Mononuclear cell (primary cell): ENCODE data around the gene APMAP. TPM values are rescaled to one million over a fixed set of nuclear protein-coding genes. Genes with fewer than 3 reads are reported as not detected.

ENCODE experiments used
- H3K27me3 ChIP-seq: 2 replicates; pipeline ENCODE4 v1.6.0; 2011; ENCODE audit warnings: low read length, control low read depth; ENCODE audit not compliant: insufficient read depth
- H3K4me1 ChIP-seq: 2 replicates; pipeline ENCODE4 v1.5.1; 2011; ENCODE audit warnings: mild to moderate bottlenecking, low read length, control low read depth; ENCODE audit not compliant: insufficient read depth
- H3K4me3 ChIP-seq: 2 replicates; pipeline ENCODE4 v1.5.1; 2011; ENCODE audit warnings: mild to moderate bottlenecking, low read length, moderate library complexity
- H3K9me3 ChIP-seq: 2 replicates; pipeline ENCODE4 v1.5.1; 2011; ENCODE audit warnings: low read depth, mild to moderate bottlenecking, control low read depth, low read length
- total RNA-seq: library from RNA; depleted of rRNA; stranded (reverse); fragments of >200 nt; gene quantifications from one replicate; pipeline ENCODE4 v1.2.3, GENCODE V29; 2012

Gene APMAP
- total RNA-seq, 1 donor = 34.2 TPM

DNA sequence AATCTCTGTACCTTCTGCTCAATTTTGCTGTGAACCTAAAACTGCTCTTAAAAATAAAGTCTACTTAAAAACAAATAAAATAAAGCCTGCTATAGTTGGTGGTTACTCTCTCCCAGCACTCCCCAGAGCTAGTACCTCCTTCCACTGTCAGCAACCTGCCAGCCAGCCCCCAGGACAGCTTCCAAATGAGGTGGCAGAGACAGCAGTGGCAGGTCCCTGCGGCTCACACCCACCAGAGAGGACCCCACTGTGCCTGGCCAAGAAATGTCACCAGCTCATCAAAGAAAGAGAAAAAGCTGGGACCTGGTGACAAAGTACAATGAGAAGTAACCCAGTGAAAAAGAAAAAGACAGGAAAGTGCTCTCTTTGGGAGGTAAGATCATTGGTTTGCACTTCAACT, 15.2 kb downstream of the APMAP start:
- Histone ChIP-seq H3K9me3 (peaks cover 7% of the 10 kb centered on the region), H3K4me3 (no peak overlapping the region), H3K27me3 (no peaks in the 10 kb centered on the region), H3K4me1 (peaks cover 36% of the 10 kb centered on the region)

DNA sequence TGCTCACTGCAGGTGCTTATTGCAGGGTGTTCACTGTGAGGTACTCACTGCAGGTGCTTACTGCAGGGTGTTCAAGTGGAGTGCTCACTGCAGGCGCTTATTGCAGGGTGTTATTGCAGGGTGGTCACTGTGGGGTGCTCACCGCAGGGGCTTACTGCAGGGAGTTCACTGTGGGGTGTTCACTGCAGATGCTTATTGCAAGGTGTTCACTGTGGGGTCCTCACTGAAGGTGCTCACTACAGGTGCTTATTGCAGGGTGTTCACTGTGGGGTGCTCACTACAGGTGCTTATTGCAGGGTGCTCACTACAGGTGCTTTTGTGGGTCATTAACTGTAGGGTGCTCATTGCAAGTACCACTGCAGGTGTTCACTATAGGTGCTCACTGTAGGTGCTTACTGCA, 20.2 kb downstream of the APMAP start:
- Histone ChIP-seq H3K9me3 (peaks cover 7% of the 10 kb centered on the region), H3K27me3 (no peaks in the 10 kb centered on the region), H3K4me3 (no peak overlapping the region), H3K4me1 (peaks cover 17% of the 10 kb centered on the region)

DNA sequence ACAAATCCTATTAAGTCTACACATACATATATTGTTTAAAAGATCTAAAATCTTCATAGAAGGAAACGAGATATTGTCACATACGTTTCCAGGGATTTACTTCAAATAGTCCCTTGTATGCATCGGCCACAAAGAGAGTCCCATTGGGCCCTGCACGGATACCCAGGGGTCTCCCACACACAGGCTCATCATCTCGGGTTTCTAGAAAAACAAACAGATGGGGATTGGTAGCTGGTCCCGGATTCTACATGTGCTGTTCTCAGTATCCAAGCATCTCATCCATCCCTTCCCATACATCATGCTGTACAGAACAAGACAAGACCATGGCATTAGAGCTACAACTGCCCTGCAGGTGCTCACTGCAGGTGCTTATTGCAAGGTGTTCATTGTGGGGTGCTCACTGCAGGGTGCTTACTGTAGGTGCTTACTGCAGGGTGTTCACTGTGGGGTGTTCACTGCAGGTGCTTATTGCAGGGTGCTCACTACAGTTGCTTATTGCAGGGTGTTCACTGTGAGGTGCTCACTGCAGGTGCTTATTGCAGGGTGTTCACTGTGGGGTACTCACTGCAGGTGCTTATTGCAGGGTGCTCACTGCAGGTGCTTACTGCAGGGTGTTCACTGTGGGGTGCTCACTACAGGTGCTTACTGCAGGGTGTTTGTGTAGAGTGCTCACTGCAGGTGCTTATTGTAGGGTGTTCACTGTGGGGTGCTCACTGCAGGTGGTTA, 21.0 kb downstream of the APMAP start:
- Histone ChIP-seq H3K9me3 (peaks cover 3% of the 10 kb centered on the region), H3K4me3 (no peak overlapping the region)

DNA sequence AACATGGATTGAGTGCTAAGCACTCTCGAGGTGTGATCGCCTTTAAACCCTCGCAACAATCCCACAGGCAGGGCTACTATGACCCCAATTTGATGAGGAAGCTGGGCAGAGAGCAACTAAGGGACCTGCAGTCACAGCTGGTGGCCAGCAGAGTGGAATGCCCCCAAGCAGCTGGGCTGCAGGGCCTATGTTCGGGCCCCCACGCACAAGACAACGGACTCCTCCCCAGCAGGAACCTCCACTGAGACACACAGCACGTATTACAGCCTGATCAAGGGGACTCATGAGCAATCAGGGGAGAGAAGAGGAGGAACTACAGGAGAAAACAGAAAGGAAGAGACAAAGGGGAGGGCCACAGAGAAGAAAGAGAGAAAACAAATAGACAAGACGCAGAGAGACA, 21.8 kb downstream of the APMAP start:
- no peak overlapping the region for H3K4me3 ChIP-seq
- H3K4me1 ChIP-seq = peaks cover 17% of the 10 kb centered on the region
- no peaks in the 10 kb centered on the region for H3K9me3 ChIP-seq
- H3K27me3 ChIP-seq = no peaks in the 10 kb centered on the region

More for the DNA sequence above, 21.0 kb downstream of the APMAP start:
- Histone ChIP-seq H3K4me1 (peaks cover 17% of the 10 kb centered on the region), H3K27me3 (no peaks in the 10 kb centered on the region)

DNA sequence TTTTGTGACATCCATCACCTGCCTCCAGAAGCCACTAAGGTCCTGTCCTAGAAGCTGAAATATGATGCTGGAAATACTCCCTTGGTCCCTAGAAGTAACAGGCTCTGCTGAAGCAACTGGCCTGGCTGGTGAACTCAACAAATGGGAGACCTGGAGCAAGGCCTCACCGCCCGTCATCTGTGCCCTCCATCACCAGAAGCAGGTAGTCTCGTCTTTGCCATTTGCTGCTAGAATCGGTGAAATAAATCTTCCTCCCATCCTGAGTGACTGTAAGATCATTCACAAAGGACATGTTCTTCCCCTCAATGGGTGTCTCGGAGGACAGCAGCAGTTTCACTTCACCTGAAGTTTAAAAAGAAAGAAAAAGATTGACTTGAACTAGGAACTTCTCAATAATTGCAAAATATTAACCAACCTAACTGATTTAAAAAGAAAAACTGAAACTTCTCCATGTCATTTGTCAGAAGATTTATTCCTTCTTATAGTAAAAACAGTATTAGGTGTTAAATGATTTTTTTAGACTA, 22.5 kb downstream of the APMAP start:
- Histone ChIP-seq H3K4me1 (peaks cover 17% of the 10 kb centered on the region), H3K27me3 (no peaks in the 10 kb centered on the region), H3K4me3 (no peak overlapping the region), H3K9me3 (no peaks in the 10 kb centered on the region)

DNA sequence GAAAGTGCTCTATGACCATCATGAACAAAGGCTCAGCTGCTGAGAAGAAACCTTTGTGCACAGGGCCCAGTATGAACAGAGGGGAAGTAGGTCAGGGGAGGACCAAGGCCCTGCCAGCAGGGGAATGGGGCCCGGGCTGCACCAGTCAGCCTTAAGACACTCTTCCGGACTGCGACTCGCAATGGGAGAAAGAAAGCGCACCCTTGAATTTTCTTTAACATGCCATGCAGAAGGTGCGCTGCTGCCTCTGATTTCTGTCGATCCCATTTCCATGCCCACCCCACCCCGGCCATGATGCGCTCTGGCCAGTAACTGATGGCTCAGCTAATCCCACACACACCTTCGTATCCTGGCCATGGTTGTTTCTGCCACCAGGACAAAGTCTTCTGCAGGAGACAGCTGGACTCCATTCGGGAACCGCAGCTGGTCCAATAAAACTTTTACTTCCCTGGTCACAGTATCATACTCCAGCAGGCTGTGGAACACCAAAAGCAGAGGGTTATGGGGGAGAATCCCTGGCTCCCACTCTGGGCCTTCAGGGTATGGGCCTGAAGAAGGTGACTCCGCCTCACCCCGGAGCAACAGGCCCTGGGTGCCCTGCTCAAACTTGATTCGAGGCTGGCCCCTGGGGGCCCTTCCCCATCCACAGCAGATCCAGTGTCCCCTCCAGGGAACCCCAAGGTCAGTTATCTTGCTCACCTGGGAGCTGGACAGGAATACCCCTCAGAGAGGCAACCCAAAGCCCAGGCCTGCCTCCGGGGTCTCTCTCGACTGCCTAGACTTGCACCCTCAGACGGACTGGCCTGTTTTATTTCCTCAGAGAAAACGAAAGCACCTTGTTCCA, 23.1 kb downstream of the APMAP start:
- no peak overlapping the region for H3K4me3 ChIP-seq
- H3K4me1 ChIP-seq = peaks cover 17% of the 10 kb centered on the region
- H3K9me3 ChIP-seq = no peaks in the 10 kb centered on the region
- no peaks in the 10 kb centered on the region for H3K27me3 ChIP-seq

DNA sequence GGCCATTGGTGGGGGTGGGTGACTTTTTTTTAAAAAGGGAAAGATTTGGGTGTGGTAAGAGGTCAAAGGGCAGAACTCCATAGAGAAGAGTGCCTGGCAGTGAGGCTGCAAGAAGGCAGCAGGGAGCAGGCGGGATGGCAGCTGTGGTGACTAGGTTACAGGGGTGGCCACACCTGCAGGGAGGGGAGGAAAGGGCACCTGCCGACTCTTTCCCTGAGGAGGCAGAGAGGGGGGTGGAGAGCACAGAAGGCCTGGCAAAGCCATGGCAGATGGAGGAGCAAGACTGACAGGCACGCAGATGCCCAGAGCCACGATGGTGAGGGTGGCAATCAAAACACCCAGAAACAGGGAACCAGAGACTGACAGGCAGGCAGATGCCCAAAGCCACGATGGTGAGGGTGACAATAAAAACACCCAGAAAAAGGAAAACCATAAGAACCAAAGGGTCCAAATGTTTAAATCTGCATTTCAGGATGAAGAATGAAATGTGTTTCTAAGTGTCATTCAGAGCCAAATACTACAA, 24.2 kb downstream of the APMAP start:
- Histone ChIP-seq H3K9me3 (no peaks in the 10 kb centered on the region), H3K4me3 (no peak overlapping the region), H3K4me1 (peaks cover 24% of the 10 kb centered on the region), H3K27me3 (no peaks in the 10 kb centered on the region)

DNA sequence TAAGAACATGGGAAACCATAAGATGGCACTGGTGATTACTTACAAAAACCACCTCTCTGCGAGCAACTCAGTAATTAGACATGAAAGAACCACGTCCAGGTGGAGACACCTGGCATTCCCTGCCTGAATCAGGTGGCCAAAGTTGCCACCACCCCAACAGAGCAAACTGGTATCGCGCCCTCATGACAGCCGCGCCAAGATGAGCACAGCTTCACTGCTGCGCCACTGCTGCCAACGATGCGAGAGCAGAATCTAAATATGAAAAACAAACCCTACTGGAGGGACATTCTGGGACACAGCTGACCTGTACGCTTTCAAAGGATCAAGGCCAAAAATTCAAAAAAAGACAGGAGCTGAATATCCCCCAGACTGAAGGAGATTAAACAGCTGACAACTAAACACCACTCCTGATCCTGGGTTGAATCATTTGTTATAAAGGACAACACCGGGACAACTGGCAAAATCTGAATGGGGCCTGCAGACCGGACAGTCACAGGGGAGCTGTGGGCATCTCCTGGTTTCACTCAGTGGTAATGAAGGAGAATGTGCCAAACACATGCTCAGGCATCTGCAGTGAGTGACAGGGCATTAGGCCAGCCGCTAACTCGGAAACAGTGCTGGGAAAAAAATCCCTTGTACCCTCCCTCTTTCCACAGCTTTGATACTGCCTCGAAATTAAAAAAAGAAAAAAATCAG, 26.1 kb downstream of the APMAP start:
- H3K4me1 ChIP-seq = peaks cover 31% of the 10 kb centered on the region

DNA sequence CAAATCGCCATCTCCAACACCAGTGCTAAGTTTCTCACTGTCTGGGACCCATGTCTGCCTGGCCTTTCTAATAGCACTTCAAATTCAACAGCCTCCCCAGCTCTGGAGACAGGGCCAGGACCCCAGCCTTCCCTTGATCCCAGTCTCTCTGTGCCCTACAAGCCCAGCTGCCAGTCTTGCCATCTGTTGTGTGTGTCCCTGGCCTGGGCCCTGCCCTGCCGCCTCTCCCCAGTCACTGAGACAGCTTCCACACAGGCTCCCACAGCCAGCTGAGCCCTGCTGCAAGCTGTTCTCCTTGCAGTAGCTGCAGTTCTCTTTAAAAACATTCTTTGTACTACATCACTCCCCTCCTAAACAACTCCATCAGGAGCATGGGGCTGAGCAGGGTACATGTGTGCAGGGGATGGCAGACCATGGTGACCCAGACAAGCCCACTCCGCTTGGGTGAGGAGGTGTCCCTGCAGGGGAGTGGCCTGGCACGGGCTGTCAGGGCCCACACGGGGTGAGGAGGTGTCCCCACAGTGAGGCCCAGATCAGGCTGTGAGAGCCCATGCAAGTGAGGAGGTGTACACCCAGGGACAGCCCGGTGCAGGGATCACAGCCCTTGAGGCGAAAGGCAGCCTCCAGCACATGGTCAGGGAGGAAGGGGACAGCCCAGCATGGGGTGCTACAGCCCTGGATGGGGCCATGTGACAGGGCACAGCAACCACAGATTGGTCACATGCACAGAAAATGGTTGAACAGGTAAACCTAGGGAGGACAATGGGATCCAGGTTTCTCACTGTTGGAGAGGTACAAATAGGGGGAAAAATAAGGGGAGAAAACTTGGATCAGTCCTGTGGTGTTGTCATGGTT, 27.3 kb downstream of the APMAP start:
- Histone ChIP-seq H3K9me3 (no peaks in the 10 kb centered on the region), H3K27me3 (no peaks in the 10 kb centered on the region), H3K4me1 (peaks cover 29% of the 10 kb centered on the region), H3K4me3 (no peak overlapping the region)

More for the DNA sequence above, 26.1 kb downstream of the APMAP start:
- H3K4me3 ChIP-seq = no peak overlapping the region
- no peaks in the 10 kb centered on the region for H3K9me3 ChIP-seq
- no peaks in the 10 kb centered on the region for H3K27me3 ChIP-seq

DNA sequence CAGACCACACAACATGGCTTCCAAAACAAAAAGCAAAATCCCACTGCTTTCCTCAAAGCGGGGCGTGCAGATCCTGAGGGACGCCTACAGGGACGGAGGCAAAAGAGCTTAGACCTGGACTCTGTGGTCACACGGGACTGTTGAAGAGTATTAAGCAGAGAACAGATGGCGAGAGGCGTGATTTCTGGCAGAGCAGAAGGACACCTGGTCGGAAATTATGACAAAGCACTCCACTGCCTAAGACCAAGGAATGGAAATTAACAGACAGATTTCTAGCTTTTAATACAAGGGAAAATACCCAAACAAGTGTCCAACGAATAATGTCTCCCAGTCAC, 28.1 kb downstream of the APMAP start:
- peaks cover 37% of the 10 kb centered on the region for H3K4me1 ChIP-seq
- no peak overlapping the region for H3K4me3 ChIP-seq
- H3K9me3 ChIP-seq = no peaks in the 10 kb centered on the region
- H3K27me3 ChIP-seq = no peaks in the 10 kb centered on the region

DNA sequence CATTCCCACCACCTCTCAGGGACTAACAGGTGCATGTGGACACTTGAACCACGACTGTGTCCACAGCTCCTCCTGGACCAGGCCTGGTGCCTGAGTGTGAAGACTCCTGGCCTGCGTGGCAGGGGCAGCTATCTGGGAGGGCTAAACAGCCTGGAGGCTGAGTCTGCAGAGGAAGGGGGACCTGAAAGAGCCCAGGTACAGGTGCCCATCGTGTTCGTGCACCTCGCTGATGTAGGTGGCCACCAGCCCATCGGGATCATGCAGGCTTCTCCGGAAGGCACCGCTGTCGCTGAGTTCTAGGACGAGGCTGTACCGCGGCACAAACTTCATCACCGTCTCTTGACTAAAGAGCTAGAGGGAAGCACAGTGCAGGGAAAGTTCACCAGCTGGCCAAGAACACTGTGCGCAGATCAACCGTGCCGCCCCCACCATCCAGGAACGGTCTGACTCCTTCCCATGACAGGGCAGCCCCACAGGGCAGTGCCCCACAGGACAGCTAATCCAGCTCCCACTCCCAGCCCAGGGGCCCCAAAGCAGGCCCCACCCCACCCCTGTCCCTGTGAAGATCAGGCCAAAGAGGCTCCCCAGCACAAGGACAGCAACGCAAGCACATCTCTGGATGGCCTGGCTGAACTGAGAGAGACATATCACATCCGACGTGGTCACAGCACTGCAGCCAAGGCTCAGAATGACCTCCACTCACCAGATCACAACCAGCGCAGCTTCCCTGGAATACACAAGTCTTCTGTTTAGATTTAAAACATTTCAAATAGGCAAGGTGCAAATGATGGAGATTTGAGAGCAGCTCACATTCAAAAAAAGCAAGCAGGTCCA, 28.7 kb downstream of the APMAP start:
- peaks cover 42% of the 10 kb centered on the region for H3K4me1 ChIP-seq
- H3K9me3 ChIP-seq = no peaks in the 10 kb centered on the region
- no peak overlapping the region for H3K4me3 ChIP-seq
- H3K27me3 ChIP-seq = no peaks in the 10 kb centered on the region

DNA sequence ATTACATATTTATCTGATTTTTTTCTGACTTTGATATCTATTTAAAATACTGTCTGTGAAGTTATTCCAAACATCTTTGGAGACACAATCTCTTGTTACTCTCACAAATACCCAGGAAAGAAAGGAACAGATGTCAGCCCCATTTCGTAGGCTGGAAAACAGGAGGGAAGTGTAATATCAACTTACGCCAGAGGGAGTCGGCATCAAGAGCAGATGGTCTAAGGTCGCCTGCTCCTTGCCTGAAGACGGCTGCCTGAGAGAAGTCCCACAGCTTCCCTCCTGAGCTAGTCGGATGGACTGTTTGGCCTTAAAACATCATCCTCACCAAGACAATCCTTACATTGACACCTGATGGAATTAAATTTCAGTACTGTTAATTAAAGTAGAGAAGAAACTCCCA, 30.0 kb downstream of the APMAP start:
- no peaks in the 10 kb centered on the region for H3K9me3 ChIP-seq
- H3K4me3 ChIP-seq = no peak overlapping the region
- no peaks in the 10 kb centered on the region for H3K27me3 ChIP-seq
- H3K4me1 ChIP-seq = peaks cover 44% of the 10 kb centered on the region

DNA sequence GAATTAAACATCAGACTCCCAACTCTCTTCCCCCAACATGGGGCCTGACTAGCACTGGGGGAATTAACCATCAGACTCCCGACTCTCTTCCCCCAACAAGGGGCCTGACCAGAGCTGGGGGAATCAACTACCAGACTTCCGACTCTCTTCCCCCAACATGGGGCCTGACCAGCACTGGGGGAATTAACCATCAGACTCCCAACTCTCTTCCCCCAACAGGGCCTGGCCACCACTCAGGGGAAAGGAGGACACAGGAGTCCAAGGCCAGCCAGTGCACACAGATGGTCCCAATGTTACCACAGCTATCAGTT, 30.4 kb downstream of the APMAP start:
- H3K27me3 ChIP-seq = no peaks in the 10 kb centered on the region
- H3K4me1 ChIP-seq = peaks cover 44% of the 10 kb centered on the region
- H3K9me3 ChIP-seq = no peaks in the 10 kb centered on the region
- H3K4me3 ChIP-seq = no peak overlapping the region
